ENCODE data around the gene CSNK1G2. TPM values are rescaled to one million over a fixed set of nuclear protein-coding genes. Genes with fewer than 3 reads are reported as not detected.

CSNK1G2 gene
- total and polyA plus RNA-seq, 2 donors (not counting 1 experiment from before 2014, with no cell fraction given) = 154 to 288 TPM

DNA sequence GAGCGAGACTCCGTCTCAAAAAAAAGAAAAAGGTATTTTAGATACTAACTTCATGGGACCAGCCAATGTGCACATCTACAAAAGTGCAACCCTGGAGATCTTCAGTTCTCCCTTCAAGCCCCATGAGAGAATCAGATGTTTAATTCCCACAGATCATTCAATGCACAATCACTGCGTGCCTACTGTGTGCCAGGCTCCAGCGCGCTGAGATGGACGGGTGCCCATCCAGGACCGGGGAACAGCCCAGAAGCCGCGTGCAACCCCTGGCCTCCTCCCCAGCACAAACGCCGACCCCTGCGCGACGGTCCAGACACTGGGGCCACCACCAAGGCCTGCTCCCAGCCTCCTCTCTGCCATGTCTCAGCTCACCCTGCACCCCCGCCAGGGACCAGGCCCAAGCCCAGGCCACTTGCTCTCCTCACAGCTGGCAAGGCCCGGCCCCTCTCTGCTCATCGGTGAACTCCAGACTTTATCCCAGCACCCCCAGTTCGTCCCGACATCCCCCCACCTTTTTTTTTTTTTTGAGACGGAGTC is 69.2 kb downstream of the CSNK1G2 start:
- WGBS (ENCODE audit: insufficient coverage) = 98% methylated on average over 17 of the region's 20 CpGs
- Histone ChIP-seq H3K4me3 (ENCODE audit: control extremely low read depth in 1 of 5, extremely low read depth in 1 of 5, insufficient read depth in 1 of 5, low read depth in 2 of 5, low read length in 4 of 5) (no peak overlapping the region), H3K4me2 (replicated peaks; ENCODE audit: low read depth, low read length, poor library complexity, severe bottlenecking) (no peak overlapping the region), H3K27me3 (replicated peaks in 1 of 4; ENCODE audit: control extremely low read depth in 1 of 4, control insufficient read depth in 3 of 4, insufficient read depth in 4 of 4, low read length in 3 of 4) (no peaks in the 10 kb centered on the region), H2AFZ (ENCODE audit: insufficient read depth, low read depth, low read length, poor library complexity, severe bottlenecking) (no peak overlapping the region), H4K20me1 (ENCODE audit: control insufficient read depth, insufficient read depth, low read length, poor library complexity, severe bottlenecking) (peaks cover 34% of the 10 kb centered on the region), H3K79me2 (ENCODE audit: control insufficient read depth, insufficient read depth, low read length) (peaks cover 34% of the 10 kb centered on the region), H3K9ac (ENCODE audit: low read length) (no peak overlapping the region), H3K36me3 (replicated peaks in 1 of 2; ENCODE audit: control extremely low read depth in 1 of 2, control insufficient read depth in 1 of 2, extremely low read depth in 1 of 2, insufficient read depth in 2 of 2, low read length in 1 of 2) (no peaks in the 10 kb centered on the region), H3K27ac (ENCODE audit: low read length in 2 of 2) (no peak overlapping the region), H3K4me1 (ENCODE audit: control insufficient read depth in 2 of 2, insufficient read depth in 2 of 2, low read length in 2 of 2) (peaks cover 4 to 13% of the 10 kb centered on the region in 2 donors), H3K9me3 (ENCODE audit: control extremely low read depth in 1 of 3, control insufficient read depth in 2 of 3, insufficient read depth in 1 of 3, low read length in 2 of 3) (peaks cover 0 to 7% (median 0%) of the 10 kb centered on the region in 3 donors)
- H3K27ac Mint-ChIP-seq = no peak overlapping the region
- no peaks in the 10 kb centered on the region for H3K27me3 Mint-ChIP-seq
- H3K4me3 Mint-ChIP-seq = no peak overlapping the region
- peaks cover 32% of the 10 kb centered on the region for H3K4me1 Mint-ChIP-seq
- intact Hi-C loops (cut with micrococcal nuclease) = loop anchor here (10.0 kb wide), 1 partner anchor 135 kb away; no protein-coding TSS in a partner anchor
- TF ChIP-seq, protein P1, sequence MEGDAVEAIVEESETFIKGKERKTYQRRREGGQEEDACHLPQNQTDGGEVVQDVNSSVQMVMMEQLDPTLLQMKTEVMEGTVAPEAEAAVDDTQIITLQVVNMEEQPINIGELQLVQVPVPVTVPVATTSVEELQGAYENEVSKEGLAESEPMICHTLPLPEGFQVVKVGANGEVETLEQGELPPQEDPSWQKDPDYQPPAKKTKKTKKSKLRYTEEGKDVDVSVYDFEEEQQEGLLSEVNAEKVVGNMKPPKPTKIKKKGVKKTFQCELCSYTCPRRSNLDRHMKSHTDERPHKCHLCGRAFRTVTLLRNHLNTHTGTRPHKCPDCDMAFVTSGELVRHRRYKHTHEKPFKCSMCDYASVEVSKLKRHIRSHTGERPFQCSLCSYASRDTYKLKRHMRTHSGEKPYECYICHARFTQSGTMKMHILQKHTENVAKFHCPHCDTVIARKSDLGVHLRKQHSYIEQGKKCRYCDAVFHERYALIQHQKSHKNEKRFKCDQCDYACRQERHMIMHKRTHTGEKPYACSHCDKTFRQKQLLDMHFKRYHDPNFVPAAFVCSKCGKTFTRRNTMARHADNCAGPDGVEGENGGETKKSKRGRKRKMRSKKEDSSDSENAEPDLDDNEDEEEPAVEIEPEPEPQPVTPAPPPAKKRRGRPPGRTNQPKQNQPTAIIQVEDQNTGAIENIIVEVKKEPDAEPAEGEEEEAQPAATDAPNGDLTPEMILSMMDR (IDR thresholded peaks at IDR 0.05) = no peak
- TF ChIP-seq EZH2 (IDR thresholded peaks at IDR 0.05; ENCODE audit: borderline replicate concordance, insufficient read depth, low read depth, low read length, poor library complexity, severe bottlenecking) = no peak
- DNase-seq (no peak), ATAC-seq (ENCODE audit: low read depth) (no peak)
- POLR2A ChIA-PET = interaction anchor here (0.7 kb wide), 1 partner anchor 186 kb away, joined by 5 read pairs; no protein-coding TSS in a partner anchor
- CTCF ChIA-PET = interaction anchor here (0.6 to 1.0 kb wide), 2 partner anchors 32 to 43 kb away, joined by 3 to 4 read pairs; no protein-coding TSS in a partner anchor
- no peaks in the 10 kb centered on the region for H3K9me3 Mint-ChIP-seq (ENCODE audit: insufficient read depth)

DNA sequence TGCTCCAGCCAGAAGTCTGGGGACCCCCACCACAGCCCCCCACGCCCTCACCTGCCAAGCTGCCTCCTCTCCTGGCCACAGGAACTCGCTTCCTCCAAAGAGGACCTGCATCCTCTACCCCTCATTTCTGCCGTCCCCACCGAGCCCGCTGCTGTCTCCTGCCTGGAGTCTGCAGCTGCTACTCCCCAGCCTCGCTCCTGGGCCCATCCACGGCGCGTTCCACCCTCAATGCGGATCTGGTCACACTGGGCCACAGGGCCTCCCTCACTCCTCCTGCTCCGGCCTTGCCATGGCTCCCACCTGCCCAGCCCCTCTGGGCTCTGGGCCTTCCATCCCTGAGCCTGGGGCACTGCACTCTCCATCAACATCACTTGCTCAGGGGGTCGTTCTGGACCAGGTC is 70.2 kb downstream of the CSNK1G2 start:
- Histone ChIP-seq H3K4me1 (ENCODE audit: control insufficient read depth in 2 of 2, insufficient read depth in 2 of 2, low read length in 2 of 2) (peaks cover 6 to 15% of the 10 kb centered on the region in 2 donors), H3K4me2 (replicated peaks; ENCODE audit: low read depth, low read length, poor library complexity, severe bottlenecking) (no peak overlapping the region), H3K27me3 (replicated peaks in 1 of 4; ENCODE audit: control extremely low read depth in 1 of 4, control insufficient read depth in 3 of 4, insufficient read depth in 4 of 4, low read length in 3 of 4) (no peaks in the 10 kb centered on the region), H3K9ac (ENCODE audit: low read length) (no peak overlapping the region), H3K4me3 (ENCODE audit: control extremely low read depth in 1 of 5, extremely low read depth in 1 of 5, insufficient read depth in 1 of 5, low read depth in 2 of 5, low read length in 4 of 5) (no peak overlapping the region), H3K9me3 (ENCODE audit: control extremely low read depth in 1 of 3, control insufficient read depth in 2 of 3, insufficient read depth in 1 of 3, low read length in 2 of 3) (peaks cover 0 to 7% (median 0%) of the 10 kb centered on the region in 3 donors), H4K20me1 (ENCODE audit: control insufficient read depth, insufficient read depth, low read length, poor library complexity, severe bottlenecking) (peaks cover 34% of the 10 kb centered on the region), H2AFZ (ENCODE audit: insufficient read depth, low read depth, low read length, poor library complexity, severe bottlenecking) (no peak overlapping the region), H3K27ac (ENCODE audit: low read length in 2 of 2) (no peak overlapping the region), H3K36me3 (replicated peaks in 1 of 2; ENCODE audit: control extremely low read depth in 1 of 2, control insufficient read depth in 1 of 2, extremely low read depth in 1 of 2, insufficient read depth in 2 of 2, low read length in 1 of 2) (no peaks in the 10 kb centered on the region), H3K79me2 (ENCODE audit: control insufficient read depth, insufficient read depth, low read length) (peaks cover 33% of the 10 kb centered on the region)
- H3K4me3 Mint-ChIP-seq = no peak overlapping the region
- no peak overlapping the region for H3K27ac Mint-ChIP-seq
- WGBS (ENCODE audit: insufficient coverage) = 97% methylated on average over 12 of the region's 12 CpGs
- intact Hi-C loops (cut with micrococcal nuclease) = loop anchor here (10.0 kb wide), 1 partner anchor 136 kb away; no protein-coding TSS in a partner anchor
- TF ChIP-seq EZH2 (IDR thresholded peaks at IDR 0.05; ENCODE audit: borderline replicate concordance, insufficient read depth, low read depth, low read length, poor library complexity, severe bottlenecking) = no peak
- TF ChIP-seq, protein P1 (IDR thresholded peaks at IDR 0.05) = no peak
- CTCF ChIA-PET = no interaction called here
- DNase-seq = no peak
- no peaks in the 10 kb centered on the region for H3K9me3 Mint-ChIP-seq (ENCODE audit: insufficient read depth)
- no peaks in the 10 kb centered on the region for H3K27me3 Mint-ChIP-seq
- POLR2A ChIA-PET = interaction anchor here (0.5 kb wide), 1 partner anchor 255 kb away, joined by 5 read pairs; no protein-coding TSS in a partner anchor
- H3K4me1 Mint-ChIP-seq = peaks cover 32% of the 10 kb centered on the region
- ATAC-seq (ENCODE audit: low read depth) = no peak
